Astrocyte (in vitro differentiated cells and primary cell): ENCODE measurements around the gene OVOL1. TPM values are rescaled to one million over a fixed set of nuclear protein-coding genes. Genes with fewer than 3 reads are reported as not detected.

ENCODE experiments used
- DNase-seq: peaks from one replicate; pipeline ENCODE4 v3.0.0-alpha.2; 2010; ENCODE audit warnings: low read depth
- FAIRE-seq: peaks from 2 replicates; lab custom pipeline; 2011; peaks lifted over from hg19 to GRCh38; lab: Jason Lieb, UNC
- H2AFZ ChIP-seq: 2 replicates; pipeline ENCODE4 v1.6.0; 2012; ENCODE audit warnings: low read depth, low read length, inconsistent platforms
- H3K27ac ChIP-seq: 2 replicates; pipeline ENCODE4 v1.5.1; 2011; ENCODE audit warnings: low read depth, low read length, inconsistent platforms
- H3K27me3 ChIP-seq: 2 replicates; pipeline ENCODE4 v1.6.0; 2011; ENCODE audit warnings: low read length, inconsistent platforms; ENCODE audit not compliant: insufficient read depth
- H3K36me3 ChIP-seq: 2 replicates; pipeline ENCODE4 v1.5.1; 2011; ENCODE audit warnings: low read length, inconsistent platforms; ENCODE audit not compliant: insufficient read depth
- H3K4me1 ChIP-seq: 2 replicates; pipeline ENCODE4 v1.5.1; 2011; ENCODE audit warnings: low read length, inconsistent platforms; ENCODE audit not compliant: insufficient read depth
- H3K4me2 ChIP-seq: 2 replicates; pipeline ENCODE4 v1.6.0; 2012; ENCODE audit warnings: low read length, inconsistent platforms
- H3K4me3 ChIP-seq: 2 replicates; pipeline ENCODE4 v1.5.1; 2011; ENCODE audit warnings: low read depth, mild to moderate bottlenecking, low read length, inconsistent platforms; ENCODE audit not compliant: insufficient read depth
- H3K79me2 ChIP-seq: 2 replicates; pipeline ENCODE4 v1.6.0; 2012; ENCODE audit warnings: mild to moderate bottlenecking, low read length, inconsistent platforms; ENCODE audit not compliant: insufficient read depth
- H3K9ac ChIP-seq: 2 replicates; pipeline ENCODE4 v1.6.0; 2012; ENCODE audit warnings: mild to moderate bottlenecking, low read length, inconsistent platforms
- H3K9me3 ChIP-seq: 2 replicates; pipeline ENCODE4 v1.5.1; 2012; ENCODE audit warnings: low read depth, mild to moderate bottlenecking, low read length, inconsistent platforms; ENCODE audit not compliant: insufficient read depth
- H4K20me1 ChIP-seq: 2 replicates; pipeline ENCODE4 v1.6.0; 2012; ENCODE audit warnings: low read length, inconsistent platforms; ENCODE audit not compliant: insufficient read depth
- H3K27ac Mint-ChIP-seq: one replicate; pipeline ENCODE4 v1.8.0; 2021; ENCODE audit warnings: mild to moderate bottlenecking, mixed read lengths; ENCODE audit not compliant: unreplicated experiment
- H3K27me3 Mint-ChIP-seq: one replicate; pipeline ENCODE4 v1.8.0; 2021; ENCODE audit warnings: low read depth, mixed read lengths; ENCODE audit not compliant: unreplicated experiment
- H3K36me3 Mint-ChIP-seq: one replicate; pipeline ENCODE4 v1.8.0; 2021; ENCODE audit warnings: low read depth, mixed read lengths; ENCODE audit not compliant: unreplicated experiment
- H3K4me1 Mint-ChIP-seq: one replicate; pipeline ENCODE4 v1.8.0; 2021; ENCODE audit warnings: low read depth, mixed read lengths; ENCODE audit not compliant: unreplicated experiment
- H3K4me3 Mint-ChIP-seq: one replicate; pipeline ENCODE4 v1.8.0; 2021; ENCODE audit warnings: mild to moderate bottlenecking, moderate library complexity, mixed read lengths; ENCODE audit not compliant: unreplicated experiment
- H3K9me3 Mint-ChIP-seq: one replicate; pipeline ENCODE4 v1.8.0; 2021; ENCODE audit warnings: mild to moderate bottlenecking, mixed read lengths; ENCODE audit not compliant: unreplicated experiment
- CTCF ChIP-seq: IDR thresholded peaks from 2 replicates; pipeline ENCODE4 v1.5.1; 2011; ENCODE audit warnings: low read depth, mild to moderate bottlenecking, inconsistent platforms, low read length, moderate library complexity; ENCODE audit not compliant: insufficient read depth
- EZH2 ChIP-seq: IDR thresholded peaks from 2 replicates; pipeline ENCODE4 v1.6.1; 2012; ENCODE audit warnings: mild to moderate bottlenecking, low read length, inconsistent platforms; ENCODE audit not compliant: insufficient read depth
- total RNA-seq: library from RNA; stranded (reverse); gene quantifications from 2 replicates; pipeline ENCODE4 v1.2.1, GENCODE V29; 2021

The OVOL1 gene
- total RNA-seq, 1 donor from 2014 or later, result 1.0 TPM

- peaks cover 2% of the 10 kb centered on the region for H3K4me1 Mint-ChIP-seq
- DNase-seq (peak; percentile 78), FAIRE-seq (peak; percentile 76)
- no peaks in the 10 kb centered on the region for H3K9me3 ChIP-seq
- H3K27ac Mint-ChIP-seq, result peak within 1 kb of the TSS; percentile 23
- peaks cover 20% of the 10 kb centered on the region for H3K4me1 ChIP-seq
- no peaks in the 10 kb centered on the region for H3K36me3 ChIP-seq
- H3K4me2 ChIP-seq, result peak within 1 kb of the TSS; percentile 100
- TF ChIP-seq EZH2 (no peak), CTCF (no peak)
- H3K79me2 ChIP-seq, result peaks cover 6% of the 10 kb centered on the region
- H3K4me3 Mint-ChIP-seq, result no peak within 1 kb of the TSS
- H3K4me3 ChIP-seq, result peak within 1 kb of the TSS; percentile 81
- H3K36me3 Mint-ChIP-seq, result peaks cover 3% of the 10 kb centered on the region
- H3K27ac ChIP-seq, result peak within 1 kb of the TSS; percentile 48
- H3K27me3 ChIP-seq, result peaks cover 26% of the 10 kb centered on the region
- H3K9ac ChIP-seq, result peak within 1 kb of the TSS; percentile 80
- H3K27me3 Mint-ChIP-seq, result peaks cover 16% of the 10 kb centered on the region
- H2AFZ ChIP-seq, result peak within 1 kb of the TSS; percentile 97
- peaks cover 4% of the 10 kb centered on the region for H3K9me3 Mint-ChIP-seq
- no peaks in the 10 kb centered on the region for H4K20me1 ChIP-seq
These were observed 46.6 kb downstream of the OVOL1 start, which contains the start of gene SNX32 for GRCh38 chr11:65833297-65834030. TSS of gene SNX32 (plus strand) at chr11:65833963. CDS start at chr11:65834066, 103 bp downstream.

GRCh38 chr11:65834202-65834601 is 47.3 kb downstream of the OVOL1 start:
- Mint-ChIP-seq H3K36me3 (peaks cover 3% of the 10 kb centered on the region), H3K4me1 (peaks cover 2% of the 10 kb centered on the region), H3K9me3 (peaks cover 4% of the 10 kb centered on the region), H3K27me3 (peaks cover 16% of the 10 kb centered on the region), H3K4me3 (no peak overlapping the region), H3K27ac (no peak overlapping the region)
- H3K4me1 ChIP-seq, result peaks cover 20% of the 10 kb centered on the region
- H3K79me2 ChIP-seq, result peaks cover 6% of the 10 kb centered on the region
- peak overlapping the region; percentile 97 for H2AFZ ChIP-seq
- peak overlapping the region; percentile 80 for H3K9ac ChIP-seq
- peak overlapping the region; percentile 81 for H3K4me3 ChIP-seq
- H3K27me3 ChIP-seq, result peaks cover 26% of the 10 kb centered on the region
- TF ChIP-seq CTCF (no peak), EZH2 (no peak)
- no peak overlapping the region for H3K27ac ChIP-seq
- H3K36me3 ChIP-seq, result no peaks in the 10 kb centered on the region
- DNase-seq (no peak), FAIRE-seq (no peak)
- H3K4me2 ChIP-seq, result peak overlapping the region; percentile 100
- no peaks in the 10 kb centered on the region for H3K9me3 ChIP-seq
- H4K20me1 ChIP-seq, result no peaks in the 10 kb centered on the region

- Histone ChIP-seq H3K4me3 (no peak overlapping the region), H3K4me2 (no peak overlapping the region), H3K4me1 (no peaks in the 10 kb centered on the region), H3K9ac (no peak overlapping the region), H3K36me3 (no peaks in the 10 kb centered on the region), H3K9me3 (no peaks in the 10 kb centered on the region), H3K27ac (no peak overlapping the region), H3K27me3 (no peaks in the 10 kb centered on the region), H3K79me2 (no peaks in the 10 kb centered on the region), H2AFZ (no peak overlapping the region), H4K20me1 (no peaks in the 10 kb centered on the region)
- DNase-seq (no peak), FAIRE-seq (no peak)
- no peaks in the 10 kb centered on the region for H3K9me3 Mint-ChIP-seq
- TF ChIP-seq CTCF, result no peak
- TF ChIP-seq EZH2, result no peak
- peaks cover 3% of the 10 kb centered on the region for H3K36me3 Mint-ChIP-seq
- no peak overlapping the region for H3K27ac Mint-ChIP-seq
- no peaks in the 10 kb centered on the region for H3K27me3 Mint-ChIP-seq
- no peak overlapping the region for H3K4me3 Mint-ChIP-seq
- no peaks in the 10 kb centered on the region for H3K4me1 Mint-ChIP-seq
These were observed 55.3 kb downstream of the OVOL1 start for GRCh38 chr11:65842144-65842543.
